ENCODE results near the gene BTBD9. TPM values are rescaled to one million over a fixed set of nuclear protein-coding genes. Genes with fewer than 3 reads are reported as not detected.

BTBD9 gene
- total RNA-seq, 1 donor from 2014 or later, result 14.8 TPM

- H3K27ac Mint-ChIP-seq (ENCODE audit: unreplicated experiment), result no peak overlapping the region
- no peak overlapping the region for H3K4me3 Mint-ChIP-seq (ENCODE audit: unreplicated experiment)
- no peaks in the 10 kb centered on the region for H3K36me3 Mint-ChIP-seq (ENCODE audit: low read depth)
- no peak for TF ChIP-seq CTCF (IDR thresholded peaks at IDR 0.05)
- H3K27me3 Mint-ChIP-seq (ENCODE audit: low read depth), result no peaks in the 10 kb centered on the region
- DNase-seq (ENCODE audit: low spot score), result no peak
- peaks cover 8% of the 10 kb centered on the region for H3K4me1 Mint-ChIP-seq (ENCODE audit: low read depth)
- peaks cover 5% of the 10 kb centered on the region for H3K9me3 Mint-ChIP-seq (ENCODE audit: low read depth)
Measured at GRCh38 chr6:38207375-38207774, 432.4 kb downstream of the BTBD9 start.

GRCh38 chr6:38198219-38198618 lies 441.5 kb downstream of the BTBD9 start:
- Mint-ChIP-seq H3K9me3 (ENCODE audit: low read depth) (peaks cover 9% of the 10 kb centered on the region), H3K27me3 (ENCODE audit: low read depth) (no peaks in the 10 kb centered on the region), H3K4me1 (ENCODE audit: low read depth) (no peaks in the 10 kb centered on the region), H3K27ac (ENCODE audit: unreplicated experiment) (no peak overlapping the region), H3K4me3 (ENCODE audit: unreplicated experiment) (no peak overlapping the region), H3K36me3 (ENCODE audit: low read depth) (peaks cover 5% of the 10 kb centered on the region)
- DNase-seq (ENCODE audit: low spot score), result no peak
- peak; percentile 8 for TF ChIP-seq CTCF (IDR thresholded peaks at IDR 0.05)

GRCh38 chr6:38195113-38195635 lies 444.6 kb downstream of the BTBD9 start:
- H3K27me3 Mint-ChIP-seq (ENCODE audit: low read depth), result no peaks in the 10 kb centered on the region
- no peaks in the 10 kb centered on the region for H3K9me3 Mint-ChIP-seq (ENCODE audit: low read depth)
- no peak for DNase-seq (ENCODE audit: low spot score)
- H3K27ac Mint-ChIP-seq (ENCODE audit: unreplicated experiment), result no peak overlapping the region
- peaks cover 3% of the 10 kb centered on the region for H3K36me3 Mint-ChIP-seq (ENCODE audit: low read depth)
- TF ChIP-seq CTCF (IDR thresholded peaks at IDR 0.05), result no peak
- H3K4me1 Mint-ChIP-seq (ENCODE audit: low read depth), result no peaks in the 10 kb centered on the region
- H3K4me3 Mint-ChIP-seq (ENCODE audit: unreplicated experiment), result no peak overlapping the region

- TF ChIP-seq CTCF (IDR thresholded peaks at IDR 0.05), result no peak
- H3K4me1 Mint-ChIP-seq (ENCODE audit: low read depth), result no peaks in the 10 kb centered on the region
- no peak overlapping the region for H3K27ac Mint-ChIP-seq (ENCODE audit: unreplicated experiment)
- H3K9me3 Mint-ChIP-seq (ENCODE audit: low read depth), result no peaks in the 10 kb centered on the region
- H3K4me3 Mint-ChIP-seq (ENCODE audit: unreplicated experiment), result no peak overlapping the region
- no peaks in the 10 kb centered on the region for H3K27me3 Mint-ChIP-seq (ENCODE audit: low read depth)
- H3K36me3 Mint-ChIP-seq (ENCODE audit: low read depth), result peaks cover 3% of the 10 kb centered on the region
- DNase-seq (ENCODE audit: low spot score), result no peak
Measured at GRCh38 chr6:38194589-38194988, 445.1 kb downstream of the BTBD9 start.

GRCh38 chr6:38194282-38194572 lies 445.5 kb downstream of the BTBD9 start:
- Mint-ChIP-seq H3K9me3 (ENCODE audit: low read depth) (no peaks in the 10 kb centered on the region), H3K4me1 (ENCODE audit: low read depth) (no peaks in the 10 kb centered on the region), H3K36me3 (ENCODE audit: low read depth) (peaks cover 3% of the 10 kb centered on the region), H3K27ac (ENCODE audit: unreplicated experiment) (no peak overlapping the region), H3K4me3 (ENCODE audit: unreplicated experiment) (no peak overlapping the region), H3K27me3 (ENCODE audit: low read depth) (no peaks in the 10 kb centered on the region)
- TF ChIP-seq CTCF (IDR thresholded peaks at IDR 0.05), result no peak
- no peak for DNase-seq (ENCODE audit: low spot score)

All from chondrocyte (in vitro differentiated cells).